22Rv1 (cell line): Measurements from ENCODE around the gene SENP2.

Experiments
- CTCF ChIP-seq: fragments of 450-650 bp; IDR thresholded peaks from 2 replicates; pipeline ENCODE4 v1.5.1; 2017; ENCODE audit warnings: mild to moderate bottlenecking
- ZFX ChIP-seq: fragments of 450-650 bp; IDR thresholded peaks from 2 replicates; pipeline ENCODE4 v1.6.1; 2017; ENCODE audit warnings: antibody characterized with exemption, borderline replicate concordance

- TF ChIP-seq CTCF (no peak), ZFX (no peak)
Observed at GRCh38 chr3:185629554-185630181, 43.6 kb downstream of the SENP2 start.
